HL-60 (cell line): ENCODE data around the gene NHEJ1.
A peak's percentile ranks its signal among the peaks of the same experiment; 100 is the strongest.

Experiments
- DNase-seq, 2 experiments: peaks; one replicate each; pipeline ENCODE4 v3.0.0-alpha.2; 2010 to 2020; ENCODE audit warnings: low read depth in 1 of 2, low spot score in 1 of 2
- H3K27ac ChIP-seq: fragments of 250-450 bp; sonication (Bioruptor Pico); replicated peaks from 2 replicates; pipeline ENCODE4 v1.5.1; 2020; ENCODE audit warnings: mild to moderate bottlenecking, moderate library complexity
- H3K27me3 ChIP-seq: fragments of 250-450 bp; sonication (Bioruptor Pico); 2 replicates; pipeline ENCODE4 v1.5.1; 2021; ENCODE audit warnings: mild to moderate bottlenecking, moderate library complexity; ENCODE audit not compliant: insufficient read depth, poor library complexity, severe bottlenecking
- H3K4me3 ChIP-seq: replicated peaks from 2 replicates; pipeline ENCODE4 v1.5.1; 2011; ENCODE audit warnings: mild to moderate bottlenecking, control low read depth, low read length; ENCODE audit not compliant: insufficient read depth
- CTCF ChIP-seq: IDR thresholded peaks from one replicate; pipeline ENCODE4 v1.5.1; 2011; ENCODE audit warnings: low read length, control low read depth, inconsistent platforms; ENCODE audit not compliant: insufficient read depth
- GABPA ChIP-seq: IDR thresholded peaks from 2 replicates; pipeline ENCODE4 v1.6.1; 2012; ENCODE audit warnings: low read depth
- POLR2AphosphoS5 ChIP-seq: IDR thresholded peaks from 2 replicates; pipeline ENCODE4 v1.6.1; 2012; ENCODE audit warnings: low read depth
- REST ChIP-seq: IDR thresholded peaks from 2 replicates; pipeline ENCODE4 v1.6.1; 2012; ENCODE audit warnings: low read depth; ENCODE audit not compliant: insufficient replicate concordance
- SPI1 ChIP-seq: IDR thresholded peaks from 2 replicates; pipeline ENCODE4 v1.6.1; 2012; ENCODE audit warnings: low read depth, mild to moderate bottlenecking, borderline replicate concordance

NHEJ1 gene

GRCh38 chr2:219112062-219112406 lies 48.6 kb downstream of the NHEJ1 start:
- Histone ChIP-seq H3K4me3 (no peak overlapping the region), H3K27ac (no peak overlapping the region; the same call in 1 of the 2 replicates), H3K27me3 (no peaks in the 10 kb centered on the region)
- DNase-seq: no peak
- TF ChIP-seq GABPA (no peak), SPI1 (no peak), POLR2AphosphoS5 (no peak), REST (no peak), CTCF (no peak)

GRCh38 chr2:219111375-219112061 lies 49.1 kb downstream of the NHEJ1 start:
- H3K27ac ChIP-seq: peak overlapping the region; percentile 73; the same call in 1 of the 2 replicates
- H3K27me3 ChIP-seq: no peaks in the 10 kb centered on the region
- no peak overlapping the region for H3K4me3 ChIP-seq
- no peak for DNase-seq
- no peak for TF ChIP-seq REST
- TF ChIP-seq POLR2AphosphoS5: no peak
- TF ChIP-seq CTCF: no peak
- TF ChIP-seq SPI1: no peak
- no peak for TF ChIP-seq GABPA

GRCh38 chr2:219109471-219109870 lies 51.1 kb downstream of the NHEJ1 start:
- TF ChIP-seq POLR2AphosphoS5 (peak; percentile 71), GABPA (no peak), SPI1 (no peak)
- H3K27ac ChIP-seq: peak overlapping the region; percentile 73
- no peak overlapping the region for H3K4me3 ChIP-seq
- peak; percentile 47 to 95 for DNase-seq
- H3K27me3 ChIP-seq: no peaks in the 10 kb centered on the region

GRCh38 chr2:219107758-219108157 lies 52.9 kb downstream of the NHEJ1 start:
- H3K27me3 ChIP-seq: no peaks in the 10 kb centered on the region
- H3K27ac ChIP-seq: peak overlapping the region; percentile 73
- no peak overlapping the region for H3K4me3 ChIP-seq
- peak in 1 of 2 experiments; percentile 54 for DNase-seq
- TF ChIP-seq GABPA: no peak
- TF ChIP-seq REST: no peak
- no peak for TF ChIP-seq SPI1
- TF ChIP-seq CTCF: no peak
- no peak for TF ChIP-seq POLR2AphosphoS5
